GM12878 (cell line): Measurements from ENCODE around the gene NTM. TPM values are rescaled to one million over a fixed set of nuclear protein-coding genes. Genes with fewer than 3 reads are reported as not detected.

ENCODE experiments used
- ATAC-seq: fragments of 200-7000 bp; cut with Tn5 transposase; 3 replicates; pipeline ENCODE4 v1.9.1; 2020; ENCODE audit warnings: mild to moderate bottlenecking, moderate library complexity
- BruUV-seq: library from RNA; stranded (reverse); fragments of 400-500 nt; replicated peaks from 2 replicates; lab custom pipeline; 2021; lab: Mats Ljungman, UMichigan
- CTCF ChIA-PET: fragments of 300-600 bp; sonication (Branson Sonifier 250); formaldehyde crosslinking; extraction: SDS; loops from one replicate; lab custom pipeline; 2021; ENCODE audit warnings: inconsistent platforms; lab: Yijun Ruan, JAX
- POLR2A ChIA-PET: fragments of 350-600 bp; formaldehyde crosslinking; extraction: SDS; loops from one replicate; lab custom pipeline; 2021; ENCODE audit warnings: inconsistent platforms; lab: Charles Lee
- RAD21 ChIA-PET: fragments of 300-600 bp; sonication (Branson Sonifier 250); formaldehyde crosslinking; loops from one replicate; lab custom pipeline; 2023; ENCODE audit warnings: antibody characterized with exemption; ENCODE audit not compliant: unreplicated experiment; lab: Charles Lee
- SMC1A ChIA-PET: fragments of 300-600 bp; sonication (Branson Sonifier 250); formaldehyde crosslinking; loops from one replicate; lab custom pipeline; 2023; ENCODE audit not compliant: unreplicated experiment, uncharacterized antibody; lab: Charles Lee
- DNase-seq: peaks from one replicate; pipeline ENCODE4 v3.0.0-alpha.2; 2011; ENCODE audit warnings: low read depth, low spot score
- FAIRE-seq: peaks from 3 replicates; lab custom pipeline; 2011; peaks lifted over from hg19 to GRCh38; lab: Jason Lieb, UNC
- H2AFZ ChIP-seq: 2 replicates; pipeline ENCODE4 v1.6.0; 2011; ENCODE audit warnings: low read depth, low read length, control low read depth; ENCODE audit not compliant: control insufficient read depth
- H3K27ac ChIP-seq: 2 replicates; pipeline ENCODE4 v1.5.1; 2011; ENCODE audit warnings: control low read depth; ENCODE audit not compliant: control insufficient read depth, insufficient read depth
- H3K27me3 ChIP-seq, 2 experiments: replicated peaks in 1 of 2; 2 replicates each; pipeline versions ENCODE4 v1.6.0 to v1.6.1; 2011; ENCODE audit warnings: low read length in 1 of 2; ENCODE audit not compliant: control insufficient read depth in 2 of 2, insufficient read depth in 2 of 2
- H3K36me3 ChIP-seq, 2 experiments: 2 replicates each; pipeline ENCODE4 v1.5.1; 2011; ENCODE audit warnings: low read length in 1 of 2; ENCODE audit not compliant: control insufficient read depth in 2 of 2, insufficient read depth in 2 of 2
- H3K4me1 ChIP-seq: 2 replicates; pipeline ENCODE4 v1.6.1; 2011; ENCODE audit warnings: mild to moderate bottlenecking, low read length, moderate library complexity, mixed read lengths; ENCODE audit not compliant: control insufficient read depth, insufficient read depth
- H3K4me2 ChIP-seq: 2 replicates; pipeline ENCODE4 v1.6.0; 2011; ENCODE audit warnings: control low read depth; ENCODE audit not compliant: control insufficient read depth, insufficient read depth
- H3K4me3 ChIP-seq: fragments of 200-600 bp; sonication (generic); 2 replicates; pipeline ENCODE4 v1.5.1; 2016
- H3K79me2 ChIP-seq: 2 replicates; pipeline ENCODE4 v1.6.0; 2011; ENCODE audit warnings: low read length; ENCODE audit not compliant: control insufficient read depth, insufficient read depth
- H3K9ac ChIP-seq: 2 replicates; pipeline ENCODE4 v1.8.0; 2011; ENCODE audit warnings: low read length, control low read depth, mixed read lengths; ENCODE audit not compliant: control insufficient read depth, insufficient read depth
- H3K9me3 ChIP-seq: replicated peaks from 3 replicates; pipeline ENCODE4 v1.5.1; 2011; ENCODE audit warnings: mild to moderate bottlenecking, low read length; ENCODE audit not compliant: control insufficient read depth, insufficient read depth
- H4K20me1 ChIP-seq: 2 replicates; pipeline ENCODE4 v1.6.0; 2011; ENCODE audit not compliant: control insufficient read depth, insufficient read depth
- BRCA1 ChIP-seq: IDR thresholded peaks from 2 replicates; pipeline ENCODE4 v1.6.1; 2011; ENCODE audit warnings: low read depth, low read length, improper control_type of control experiment
- CHD2 ChIP-seq: IDR thresholded peaks from 2 replicates; pipeline ENCODE4 v1.6.1; 2011; ENCODE audit warnings: low read depth, low read length, improper control_type of control experiment, borderline replicate concordance
- NKRF ChIP-seq: fragments of 450-650 bp; conservative IDR thresholded peaks from 2 replicates; pipeline ENCODE4 v1.6.1; 2017; ENCODE audit warnings: mild to moderate bottlenecking, moderate library complexity
- RCOR1 ChIP-seq: conservative IDR thresholded peaks from 2 replicates; pipeline ENCODE4 v1.6.1; 2012; ENCODE audit warnings: low read depth, low read length, improper control_type of control experiment
- SIX5 ChIP-seq: IDR thresholded peaks from 2 replicates; pipeline ENCODE4 v1.6.1; 2011; ENCODE audit warnings: mild to moderate bottlenecking, low read depth, low read length, moderate library complexity; ENCODE audit not compliant: severe bottlenecking
- SMAD5 ChIP-seq: IDR thresholded peaks from 2 replicates; pipeline ENCODE4 v1.6.1; 2016; ENCODE audit warnings: antibody characterized with exemption, low read depth
- TCF7 ChIP-seq: IDR thresholded peaks from 2 replicates; pipeline ENCODE4 v1.6.1; 2014; ENCODE audit warnings: antibody characterized with exemption, borderline replicate concordance
- ZBTB4 ChIP-seq: fragments of 450-650 bp; formaldehyde crosslinking; IDR thresholded peaks from 2 replicates; pipeline ENCODE4 v1.4.0; 2022; ENCODE audit warnings: mild to moderate bottlenecking, moderate library complexity
- ZNF274 ChIP-seq: IDR thresholded peaks from one replicate; pipeline ENCODE4 v1.8.0; 2011; ENCODE audit not compliant: insufficient read length, insufficient read depth
- ZNF687 ChIP-seq: fragments of 450-650 bp; IDR thresholded peaks from 2 replicates; pipeline ENCODE4 v1.6.1; 2017; ENCODE audit warnings: mild to moderate bottlenecking, moderate library complexity
- WGBS: methylation state at CpG from one replicate; pipeline ENCODE4 v1.1.6; 2016; ENCODE audit warnings: low lambda C conversion rate; ENCODE audit not compliant: insufficient replicate concordance, insufficient coverage; ENCODE audit errors: missing lambda C conversion rate; 5-methylcytosine and 5-hydroxymethylcytosine counted together
- in situ Hi-C: fragments of 300-500 bp; cut with MboI; formaldehyde crosslinking; loops from 9 replicates; pipeline ENCODE4 v1.14.3; 2018; ENCODE audit warnings: mixed read lengths
- intact Hi-C: fragments of 100-400 bp; cut with micrococcal nuclease; formaldehyde crosslinking; loops from one replicate; pipeline ENCODE4 v1.14.2; 2022; ENCODE audit not compliant: unreplicated experiment
- polyA plus RNA-seq, 11 experiments: library from polyadenylated mRNA; depleted of rRNA in 4 of 11; unstranded in 6 of 11; stranded (reverse) in 5 of 11; fragments of >200 nt; fragmentation: Nextera tagmentation in 4 of 11; fragmentation: Illumina TruSeq in 1 of 11; extraction: Ambion mirVana in 4 of 11; extraction: Trizol in 1 of 11; gene quantifications; 1 replicate in 1 of 11; 2 replicates in 10 of 11; pipeline versions ENCODE4 v1.2.1 to v1.2.3, GENCODE V29; 2011 to 2016; ENCODE audit warnings: inconsistent platforms in 2 of 11, missing spikeins in 2 of 11, low read depth in 1 of 11
- total RNA-seq, 4 experiments: library from RNA; depleted of rRNA in 3 of 4; stranded (reverse); fragments of >200 nt in 3 of 4; fragmentation: Illumina TruSeq in 1 of 4; extraction: Trizol in 1 of 4; gene quantifications; 2 replicates each; pipeline versions ENCODE4 v1.2.1 to v1.2.3, GENCODE V29; 2013 to 2021

The NTM gene
- total and polyA plus RNA-seq, 10 of the 15 experiments (the other 5 are each of a cell fraction or from before 2014, with no cell fraction given): not detected

GRCh38 chr11:131894615-131895544, 524.5 kb downstream of the NTM start (continued):
- TF ChIP-seq ZBTB4 (CRISPR knock-in tag): no peak
- TF ChIP-seq BRCA1: no peak
- TF ChIP-seq RCOR1: no peak

- Histone ChIP-seq H3K27ac (no peak overlapping the region), H3K4me2 (no peak overlapping the region), H4K20me1 (no peaks in the 10 kb centered on the region), H3K4me1 (peaks cover 36% of the 10 kb centered on the region), H3K79me2 (no peaks in the 10 kb centered on the region), H3K36me3 (no peaks in the 10 kb centered on the region), H3K9me3 (peaks cover 3% of the 10 kb centered on the region; the same call in 2 of the 3 replicates), H3K4me3 (no peak overlapping the region), H3K27me3 (no peaks in the 10 kb centered on the region), H2AFZ (no peak overlapping the region), H3K9ac (no peak overlapping the region)
- ChIA-PET CTCF (interaction anchor here (0.9 to 17.6 kb wide), 5 partner anchors 8 to 231 kb away, joined by 3 to 215 read pairs (median 4); no protein-coding TSS in a partner anchor), POLR2A (no interaction called here), SMC1A (interaction anchor here (0.8 to 4.5 kb wide), 5 partner anchors 8 to 28 kb away, joined by 3 to 22 read pairs (median 6); no protein-coding TSS in a partner anchor), RAD21 (interaction anchor here (12.4 kb wide), 1 partner anchor 26 kb away, joined by 136 read pairs; no protein-coding TSS in a partner anchor)
- no TSS peak for BruUV-seq
- intact Hi-C loops: no loop called here
- in situ Hi-C loops: no loop called here
- WGBS: 21% methylated on average over 2 of the region's 2 CpGs
- FAIRE-seq (no peak), ATAC-seq (no peak), DNase-seq (no peak)
- TF ChIP-seq ZNF687 (no peak), BRCA1 (no peak), RCOR1 (no peak), NKRF (no peak), SMAD5 (no peak), SIX5 (no peak), TCF7 (no peak), ZNF274 (no peak), CHD2 (no peak)
Observed at GRCh38 chr11:131895865-131896264, 525.5 kb downstream of the NTM start.
